GM20000 (cell line): Measurements from ENCODE around the gene NHEJ1.

ENCODE experiments used
- DNase-seq: peaks from one replicate; pipeline ENCODE4 v3.0.0; 2012; ENCODE audit warnings: low spot score
- TF ChIP-seq, protein P1 (sequence below): IDR thresholded peaks from 2 replicates; pipeline ENCODE4 v1.5.1; 2012; ENCODE audit warnings: mild to moderate bottlenecking, control low read depth; ENCODE audit errors: extremely low read depth, missing control alignments

The NHEJ1 gene

GRCh38 chr2:219178377-219179175, 18.0 kb upstream of the NHEJ1 start:
- TF ChIP-seq, protein P1, sequence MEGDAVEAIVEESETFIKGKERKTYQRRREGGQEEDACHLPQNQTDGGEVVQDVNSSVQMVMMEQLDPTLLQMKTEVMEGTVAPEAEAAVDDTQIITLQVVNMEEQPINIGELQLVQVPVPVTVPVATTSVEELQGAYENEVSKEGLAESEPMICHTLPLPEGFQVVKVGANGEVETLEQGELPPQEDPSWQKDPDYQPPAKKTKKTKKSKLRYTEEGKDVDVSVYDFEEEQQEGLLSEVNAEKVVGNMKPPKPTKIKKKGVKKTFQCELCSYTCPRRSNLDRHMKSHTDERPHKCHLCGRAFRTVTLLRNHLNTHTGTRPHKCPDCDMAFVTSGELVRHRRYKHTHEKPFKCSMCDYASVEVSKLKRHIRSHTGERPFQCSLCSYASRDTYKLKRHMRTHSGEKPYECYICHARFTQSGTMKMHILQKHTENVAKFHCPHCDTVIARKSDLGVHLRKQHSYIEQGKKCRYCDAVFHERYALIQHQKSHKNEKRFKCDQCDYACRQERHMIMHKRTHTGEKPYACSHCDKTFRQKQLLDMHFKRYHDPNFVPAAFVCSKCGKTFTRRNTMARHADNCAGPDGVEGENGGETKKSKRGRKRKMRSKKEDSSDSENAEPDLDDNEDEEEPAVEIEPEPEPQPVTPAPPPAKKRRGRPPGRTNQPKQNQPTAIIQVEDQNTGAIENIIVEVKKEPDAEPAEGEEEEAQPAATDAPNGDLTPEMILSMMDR = no peak
- peak; percentile 56 for DNase-seq

GRCh38 chr2:219177552-219178376, 17.1 kb upstream of the NHEJ1 start, which contains the start of gene RETREG2:
RETREG2 (plus strand) TSS chr2:219178275; CDS start chr2:219178353, 78 bp downstream.
- peak; percentile 99 for DNase-seq
- TF ChIP-seq, protein P1 = peak; percentile 53

GRCh38 chr2:219176818-219177551, 16.4 kb upstream of the NHEJ1 start, which contains the start of gene CNPPD1:
CNPPD1 (minus strand) TSS chr2:219176925; CDS start chr2:219176828, 97 bp downstream.
- TF ChIP-seq, protein P1 = no peak
- DNase-seq = peak; percentile 95

- TF ChIP-seq, protein P1 = no peak
These were observed 15.6 kb upstream of the NHEJ1 start for GRCh38 chr2:219175928-219176817.

GRCh38 chr2:219175486-219175885, 14.9 kb upstream of the NHEJ1 start:
- no peak for DNase-seq
- TF ChIP-seq, protein P1 = no peak

More at GRCh38 chr2:219175928-219176817, 15.6 kb upstream of the NHEJ1 start:
- peak; percentile 32 for DNase-seq

GRCh38 chr2:219174801-219175200, 14.2 kb upstream of the NHEJ1 start:
- TF ChIP-seq, protein P1 = no peak
- DNase-seq = no peak
